IMR-90 (cell line): Measurements from ENCODE around the gene IGHMBP2. TPM values are rescaled to one million over a fixed set of nuclear protein-coding genes. Genes with fewer than 3 reads are reported as not detected.

ENCODE experiments used
- ATAC-seq: fragments of 200-7000 bp; cut with Tn5 transposase; 2 replicates; pipeline ENCODE4 v1.9.1; 2020; ENCODE audit warnings: low read depth, mild to moderate bottlenecking, moderate library complexity
- BruUV-seq: library from RNA; stranded (reverse); fragments of 400-500 nt; replicated peaks from 2 replicates; lab custom pipeline; 2021; lab: Mats Ljungman, UMichigan
- CTCF ChIA-PET: fragments of 300-600 bp; formaldehyde crosslinking; extraction: SDS; loops from one replicate; lab custom pipeline; 2021; ENCODE audit warnings: antibody characterized with exemption; lab: Yijun Ruan, JAX
- POLR2A ChIA-PET: fragments of 300-600 bp; sonication (Branson Sonifier 250); formaldehyde crosslinking; loops from one replicate; lab custom pipeline; 2022; ENCODE audit warnings: antibody characterized with exemption; ENCODE audit not compliant: unreplicated experiment; lab: Charles Lee
- DNase-seq: peaks from one replicate; pipeline ENCODE4 v3.0.0; 2013
- H2AFZ ChIP-seq: replicated peaks from 2 replicates; pipeline ENCODE3; 2013; ENCODE audit warnings: low read length, mild to moderate bottlenecking; ENCODE audit not compliant: poor library complexity
- H2AK5ac ChIP-seq: 2 replicates; pipeline ENCODE4 v1.6.1; 2013; ENCODE audit warnings: low read depth, low read length, inconsistent platforms
- H2AK9ac ChIP-seq: replicated peaks from 2 replicates; pipeline ENCODE3; 2013; ENCODE audit warnings: mild to moderate bottlenecking, low read depth, low read length, moderate library complexity; ENCODE audit not compliant: poor library complexity
- H2BK120ac ChIP-seq: 2 replicates; pipeline ENCODE4 v1.6.1; 2013; ENCODE audit warnings: low read depth, low read length, inconsistent platforms
- H2BK15ac ChIP-seq: 3 replicates; pipeline ENCODE4 v1.6.1; 2013; ENCODE audit warnings: low read depth, low read length, inconsistent platforms
- H2BK20ac ChIP-seq: 2 replicates; pipeline ENCODE4 v1.6.1; 2013; ENCODE audit warnings: low read depth, mild to moderate bottlenecking, inconsistent platforms, low read length, moderate library complexity
- H2BK5ac ChIP-seq: 2 replicates; pipeline ENCODE4 v1.6.1; 2013; ENCODE audit warnings: mild to moderate bottlenecking, low read depth, low read length, inconsistent platforms; ENCODE audit not compliant: poor library complexity, severe bottlenecking
- H3K14ac ChIP-seq: replicated peaks from 2 replicates; pipeline ENCODE4 v1.6.1; 2013; ENCODE audit warnings: low read depth, low read length, inconsistent platforms
- H3K18ac ChIP-seq: 2 replicates; pipeline ENCODE4 v1.6.1; 2013; ENCODE audit warnings: low read depth, low read length, control low read depth
- H3K23ac ChIP-seq: 2 replicates; pipeline ENCODE4 v1.6.1; 2013; ENCODE audit warnings: low read depth, low read length, inconsistent platforms
- H3K27ac ChIP-seq: 2 replicates; pipeline ENCODE4 v1.5.1; 2013; ENCODE audit warnings: mild to moderate bottlenecking, control low read depth, low read length; ENCODE audit not compliant: insufficient read depth
- H3K27me3 ChIP-seq: 2 replicates; pipeline ENCODE4 v1.6.1; 2013; ENCODE audit warnings: low read length; ENCODE audit not compliant: control insufficient read depth, insufficient read depth
- H3K36me3 ChIP-seq: 2 replicates; pipeline ENCODE4 v1.6.1; 2013; ENCODE audit warnings: low read length, mixed read lengths; ENCODE audit not compliant: control insufficient read depth, insufficient read depth
- H3K4ac ChIP-seq: 2 replicates; pipeline ENCODE4 v1.6.1; 2013; ENCODE audit warnings: low read depth, low read length, inconsistent platforms
- H3K4me1 ChIP-seq: 2 replicates; pipeline ENCODE4 v1.6.1; 2013; ENCODE audit warnings: low read length, mixed read lengths; ENCODE audit not compliant: control insufficient read depth, insufficient read depth
- H3K4me2 ChIP-seq: 2 replicates; pipeline ENCODE4 v1.6.1; 2013; ENCODE audit warnings: low read depth, mild to moderate bottlenecking, control low read depth, low read length, moderate library complexity
- H3K4me3 ChIP-seq: 2 replicates; pipeline ENCODE4 v1.5.1; 2013; ENCODE audit warnings: low read depth, mild to moderate bottlenecking, control low read depth, low read length, moderate library complexity; ENCODE audit not compliant: insufficient read depth
- H3K56ac ChIP-seq: 2 replicates; pipeline ENCODE4 v1.6.1; 2013; ENCODE audit warnings: low read length, inconsistent platforms; ENCODE audit not compliant: insufficient read depth; ENCODE audit errors: extremely low read depth
- H3K79me1 ChIP-seq, 2 experiments: 2 replicates each; pipeline ENCODE4 v1.6.1; 2013; ENCODE audit warnings: low read length in 2 of 2, inconsistent platforms in 1 of 2, low read depth in 1 of 2
- H3K9ac ChIP-seq: 2 replicates; pipeline ENCODE4 v1.6.1; 2013; ENCODE audit warnings: low read depth, low read length, control low read depth
- H3K9me1 ChIP-seq: 2 replicates; pipeline ENCODE4 v1.6.1; 2013; ENCODE audit warnings: low read length, inconsistent platforms; ENCODE audit not compliant: insufficient read depth
- H3K9me3 ChIP-seq: 2 replicates; pipeline ENCODE4 v1.6.1; 2013; ENCODE audit warnings: low read length; ENCODE audit not compliant: control insufficient read depth, insufficient read depth
- H4K20me1 ChIP-seq: 2 replicates; pipeline ENCODE4 v1.6.1; 2013; ENCODE audit warnings: low read length, inconsistent platforms; ENCODE audit not compliant: insufficient read depth
- H4K5ac ChIP-seq: 2 replicates; pipeline ENCODE4 v1.6.1; 2013; ENCODE audit warnings: mild to moderate bottlenecking, low read depth, low read length, control low read depth
- H4K8ac ChIP-seq, 2 experiments: 2 replicates each; pipeline ENCODE4 v1.6.1; 2013; ENCODE audit warnings: low read depth in 2 of 2, low read length in 2 of 2, control low read depth in 1 of 2, inconsistent platforms in 1 of 2
- H4K91ac ChIP-seq: 2 replicates; pipeline ENCODE4 v1.6.1; 2013; ENCODE audit warnings: low read depth, low read length, inconsistent platforms; ENCODE audit not compliant: insufficient read depth
- CEBPB ChIP-seq: IDR thresholded peaks from 2 replicates; pipeline ENCODE4 v1.6.1; 2012; ENCODE audit warnings: low read depth, low read length, improper control_type of control experiment
- FOS ChIP-seq: fragments of 150-350 bp; IDR thresholded peaks from 2 replicates; pipeline ENCODE4 v1.6.1; 2016; ENCODE audit warnings: low read depth, low read length
- MAFK ChIP-seq: IDR thresholded peaks from 2 replicates; pipeline ENCODE4 v1.6.1; 2012; ENCODE audit warnings: low read depth, low read length, improper control_type of control experiment
- RCOR1 ChIP-seq: IDR thresholded peaks from 2 replicates; pipeline ENCODE4 v1.6.1; 2012; ENCODE audit warnings: mild to moderate bottlenecking, low read length, improper control_type of control experiment; ENCODE audit not compliant: insufficient replicate concordance
- RFX5 ChIP-seq: IDR thresholded peaks from 2 replicates; pipeline ENCODE4 v1.8.0; 2012; ENCODE audit warnings: low read depth, mild to moderate bottlenecking, low read length, moderate library complexity
- WGBS, 2 experiments: methylation state at CpG; one replicate each; pipeline versions ENCODE4 v1.1.5 to v1.1.7; 2013; ENCODE audit warnings: missing lambda C conversion rate in 2 of 2; ENCODE audit not compliant: insufficient read length in 1 of 2; ENCODE audit errors: extremely low coverage in 2 of 2; 5-methylcytosine and 5-hydroxymethylcytosine counted together
- dilution Hi-C: fragments of 300-500 bp; cut with HindIII; formaldehyde crosslinking; loops from one replicate; pipeline ENCODE4 v1.14.3; 2018; ENCODE audit warnings: low sequenced_read_pairs; ENCODE audit not compliant: unreplicated experiment
- in situ Hi-C: fragments of 300-500 bp; cut with MboI; formaldehyde crosslinking; loops from 3 replicates; pipeline ENCODE4 v1.14.3; 2019; ENCODE audit warnings: low sequenced_read_pairs, inconsistent platforms, mixed read lengths
- intact Hi-C: fragments of 100-400 bp; cut with micrococcal nuclease; formaldehyde crosslinking; loops from 2 replicates; pipeline ENCODE4 v1.10.0; 2022
- polyA plus RNA-seq, 3 experiments: library from polyadenylated mRNA; depleted of rRNA; stranded (reverse); fragments of >200 nt; gene quantifications; 2 replicates each; pipeline ENCODE4 v1.2.3, GENCODE V29; 2012; ENCODE audit warnings: low replicate concordance in 1 of 3
- total RNA-seq: library from RNA; depleted of rRNA; stranded (reverse); fragments of >200 nt; gene quantifications from 2 replicates; pipeline ENCODE4 v1.2.3, GENCODE V29; 2012
- TF ChIP-seq, protein P1 (sequence below): fragments of 150-350 bp; IDR thresholded peaks from 2 replicates; pipeline ENCODE4 v1.6.1; 2017; ENCODE audit warnings: mild to moderate bottlenecking, antibody characterized with exemption, low read length, low read depth
- TF ChIP-seq, protein P2 (sequence below): fragments of 150-350 bp; IDR thresholded peaks from 2 replicates; pipeline ENCODE4 v1.6.1; 2016; ENCODE audit warnings: low read depth, mild to moderate bottlenecking, low read length, moderate library complexity, borderline replicate concordance

Gene IGHMBP2
- total and polyA plus RNA-seq, 2 of the 4 experiments (the other 2 are of a cell fraction): 4.5 to 11.1 TPM

DNA sequence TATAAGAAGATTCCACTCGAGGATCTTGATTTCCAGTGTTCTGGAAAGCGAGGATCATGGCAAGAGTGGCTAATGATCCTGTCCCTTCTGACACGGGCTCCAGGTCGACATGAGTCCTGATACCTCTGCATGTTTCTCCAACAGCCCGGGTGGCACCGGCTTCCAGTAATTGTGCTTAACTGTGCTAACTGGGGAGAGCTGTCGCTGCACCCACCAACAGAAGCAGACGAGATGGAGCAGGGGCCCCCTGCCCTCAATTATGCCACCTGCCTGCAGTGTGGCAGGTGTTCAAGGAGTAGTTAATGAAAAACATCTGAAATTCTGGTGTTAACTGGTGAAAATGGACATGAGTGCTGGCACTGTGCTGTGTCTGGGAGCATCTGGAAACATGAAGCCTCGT lies 6.2 kb upstream of the IGHMBP2 start:
- peaks cover 49% of the 10 kb centered on the region for H3K36me3 ChIP-seq
- no peak overlapping the region for H2AFZ ChIP-seq
- no peak overlapping the region for H2AK5ac ChIP-seq
- ATAC-seq: no peak
- no peak overlapping the region for H3K9ac ChIP-seq
- 97% methylated on average over 7 of the region's 9 CpGs; no CpG with 5 or more reads in 1 of the 2 experiments for WGBS, 2 experiments
- in situ Hi-C loops (no loop called here), intact Hi-C loops (no loop called here), dilution Hi-C loops (no loop called here)
- H3K79me1 ChIP-seq: peaks cover 3 to 25% of the 10 kb centered on the region in 2 experiments
- H3K4me3 ChIP-seq: no peak overlapping the region
- no peak overlapping the region for H2BK5ac ChIP-seq
- no peak for DNase-seq
- H3K56ac ChIP-seq: no peak overlapping the region
- H3K4me2 ChIP-seq: no peak overlapping the region
- H3K9me1 ChIP-seq: peaks cover 2% of the 10 kb centered on the region; the same call in 1 of the 2 replicates
- no peak overlapping the region for H4K5ac ChIP-seq
- H3K14ac ChIP-seq: no peak overlapping the region
- ChIA-PET POLR2A (no interaction called here), CTCF (no interaction called here)
- H3K18ac ChIP-seq: no peak overlapping the region
- no peak overlapping the region for H4K91ac ChIP-seq
- H3K23ac ChIP-seq: no peak overlapping the region
- H2BK120ac ChIP-seq: no peak overlapping the region
- TF ChIP-seq, protein P1, sequence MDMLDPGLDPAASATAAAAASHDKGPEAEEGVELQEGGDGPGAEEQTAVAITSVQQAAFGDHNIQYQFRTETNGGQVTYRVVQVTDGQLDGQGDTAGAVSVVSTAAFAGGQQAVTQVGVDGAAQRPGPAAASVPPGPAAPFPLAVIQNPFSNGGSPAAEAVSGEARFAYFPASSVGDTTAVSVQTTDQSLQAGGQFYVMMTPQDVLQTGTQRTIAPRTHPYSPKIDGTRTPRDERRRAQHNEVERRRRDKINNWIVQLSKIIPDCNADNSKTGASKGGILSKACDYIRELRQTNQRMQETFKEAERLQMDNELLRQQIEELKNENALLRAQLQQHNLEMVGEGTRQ: no peak
- TF ChIP-seq MAFK (no peak), RFX5 (no peak), CEBPB (no peak), FOS (no peak), RCOR1 (no peak)
- TF ChIP-seq, protein P2, sequence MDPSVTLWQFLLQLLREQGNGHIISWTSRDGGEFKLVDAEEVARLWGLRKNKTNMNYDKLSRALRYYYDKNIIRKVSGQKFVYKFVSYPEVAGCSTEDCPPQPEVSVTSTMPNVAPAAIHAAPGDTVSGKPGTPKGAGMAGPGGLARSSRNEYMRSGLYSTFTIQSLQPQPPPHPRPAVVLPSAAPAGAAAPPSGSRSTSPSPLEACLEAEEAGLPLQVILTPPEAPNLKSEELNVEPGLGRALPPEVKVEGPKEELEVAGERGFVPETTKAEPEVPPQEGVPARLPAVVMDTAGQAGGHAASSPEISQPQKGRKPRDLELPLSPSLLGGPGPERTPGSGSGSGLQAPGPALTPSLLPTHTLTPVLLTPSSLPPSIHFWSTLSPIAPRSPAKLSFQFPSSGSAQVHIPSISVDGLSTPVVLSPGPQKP: no peak
- BruUV-seq: no TSS peak
- H2BK20ac ChIP-seq: no peak overlapping the region
- no peak overlapping the region for H2AK9ac ChIP-seq
- H2BK15ac ChIP-seq: no peak overlapping the region
- H4K20me1 ChIP-seq: peaks cover 6% of the 10 kb centered on the region; the same call in 1 of the 2 replicates
- no peak overlapping the region for H3K27ac ChIP-seq
- no peaks in the 10 kb centered on the region for H3K27me3 ChIP-seq
- H4K8ac ChIP-seq: no peak overlapping the region
- no peaks in the 10 kb centered on the region for H3K4me1 ChIP-seq
- H3K4ac ChIP-seq: no peak overlapping the region
- no peaks in the 10 kb centered on the region for H3K9me3 ChIP-seq
